Osteocyte (in vitro differentiated cells): Measurements from ENCODE around the gene NUDC. TPM values are rescaled to one million over a fixed set of nuclear protein-coding genes. Genes with fewer than 3 reads are reported as not detected.

Source experiments
- DNase-seq: peaks from one replicate; pipeline ENCODE4 v3.0.0; 2021; ENCODE audit warnings: mixed read lengths; ENCODE audit not compliant: unreplicated experiment; ENCODE audit errors: extremely low spot score
- H3K27ac Mint-ChIP-seq: one replicate; pipeline ENCODE4 v1.8.0; 2021; ENCODE audit warnings: mild to moderate bottlenecking, mixed read lengths; ENCODE audit not compliant: unreplicated experiment
- H3K27me3 Mint-ChIP-seq: one replicate; pipeline ENCODE4 v1.8.0; 2021; ENCODE audit warnings: mixed read lengths; ENCODE audit not compliant: unreplicated experiment
- H3K36me3 Mint-ChIP-seq: one replicate; pipeline ENCODE4 v1.8.0; 2021; ENCODE audit warnings: mixed read lengths; ENCODE audit not compliant: unreplicated experiment
- H3K4me1 Mint-ChIP-seq: one replicate; pipeline ENCODE4 v1.8.0; 2021; ENCODE audit warnings: mixed read lengths; ENCODE audit not compliant: unreplicated experiment
- H3K4me3 Mint-ChIP-seq: one replicate; pipeline ENCODE4 v1.8.0; 2021; ENCODE audit warnings: mild to moderate bottlenecking, moderate library complexity, mixed read lengths; ENCODE audit not compliant: unreplicated experiment
- H3K9me3 Mint-ChIP-seq: one replicate; pipeline ENCODE4 v1.8.0; 2021; ENCODE audit warnings: mixed read lengths; ENCODE audit not compliant: unreplicated experiment
- total RNA-seq: library from RNA; stranded (reverse); gene quantifications from 2 replicates; pipeline ENCODE4 v1.2.1, GENCODE V29; 2021
- TF ChIP-seq, protein P1 (sequence below): fragments of 200-600 bp; sonication (generic); IDR thresholded peaks from 2 replicates; pipeline ENCODE4 v1.5.0; 2021; ENCODE audit warnings: antibody characterized with exemption, mild to moderate bottlenecking, moderate library complexity

NUDC gene
- total RNA-seq, 1 donor from 2014 or later = 54.3 TPM

DNA sequence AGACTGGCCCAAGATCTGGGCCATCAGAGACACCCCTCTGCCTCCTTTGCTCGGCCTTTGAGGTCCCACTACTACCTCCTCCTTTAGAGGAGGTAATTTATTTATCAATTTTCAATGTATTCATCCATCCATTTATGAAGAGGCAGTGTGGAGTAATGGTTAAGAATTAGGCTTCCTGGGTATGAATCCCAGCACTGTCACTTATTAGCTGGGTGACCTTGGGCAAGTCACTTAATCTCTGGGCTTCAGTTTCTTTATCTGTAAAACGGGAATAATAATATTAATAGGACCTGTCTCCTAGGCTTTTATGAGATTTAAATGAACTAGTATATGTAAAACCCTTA, 9.4 kb upstream of the NUDC start:
- TF ChIP-seq, protein P1, sequence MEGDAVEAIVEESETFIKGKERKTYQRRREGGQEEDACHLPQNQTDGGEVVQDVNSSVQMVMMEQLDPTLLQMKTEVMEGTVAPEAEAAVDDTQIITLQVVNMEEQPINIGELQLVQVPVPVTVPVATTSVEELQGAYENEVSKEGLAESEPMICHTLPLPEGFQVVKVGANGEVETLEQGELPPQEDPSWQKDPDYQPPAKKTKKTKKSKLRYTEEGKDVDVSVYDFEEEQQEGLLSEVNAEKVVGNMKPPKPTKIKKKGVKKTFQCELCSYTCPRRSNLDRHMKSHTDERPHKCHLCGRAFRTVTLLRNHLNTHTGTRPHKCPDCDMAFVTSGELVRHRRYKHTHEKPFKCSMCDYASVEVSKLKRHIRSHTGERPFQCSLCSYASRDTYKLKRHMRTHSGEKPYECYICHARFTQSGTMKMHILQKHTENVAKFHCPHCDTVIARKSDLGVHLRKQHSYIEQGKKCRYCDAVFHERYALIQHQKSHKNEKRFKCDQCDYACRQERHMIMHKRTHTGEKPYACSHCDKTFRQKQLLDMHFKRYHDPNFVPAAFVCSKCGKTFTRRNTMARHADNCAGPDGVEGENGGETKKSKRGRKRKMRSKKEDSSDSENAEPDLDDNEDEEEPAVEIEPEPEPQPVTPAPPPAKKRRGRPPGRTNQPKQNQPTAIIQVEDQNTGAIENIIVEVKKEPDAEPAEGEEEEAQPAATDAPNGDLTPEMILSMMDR = no peak
- no peak for DNase-seq
- no peaks in the 10 kb centered on the region for H3K9me3 Mint-ChIP-seq
- peaks cover 3% of the 10 kb centered on the region for H3K27me3 Mint-ChIP-seq
- no peaks in the 10 kb centered on the region for H3K4me1 Mint-ChIP-seq
- no peak overlapping the region for H3K4me3 Mint-ChIP-seq
- no peaks in the 10 kb centered on the region for H3K36me3 Mint-ChIP-seq
- no peak overlapping the region for H3K27ac Mint-ChIP-seq

- no peak overlapping the region for H3K4me3 Mint-ChIP-seq
- no peak for DNase-seq
- H3K9me3 Mint-ChIP-seq = no peaks in the 10 kb centered on the region
- H3K4me1 Mint-ChIP-seq = no peaks in the 10 kb centered on the region
- H3K36me3 Mint-ChIP-seq = no peaks in the 10 kb centered on the region
- TF ChIP-seq, protein P1 = no peak
- peaks cover 3% of the 10 kb centered on the region for H3K27me3 Mint-ChIP-seq
- no peak overlapping the region for H3K27ac Mint-ChIP-seq
These were observed 8.2 kb upstream of the NUDC start for GRCh38 chr1:26913389-26913753.

DNA sequence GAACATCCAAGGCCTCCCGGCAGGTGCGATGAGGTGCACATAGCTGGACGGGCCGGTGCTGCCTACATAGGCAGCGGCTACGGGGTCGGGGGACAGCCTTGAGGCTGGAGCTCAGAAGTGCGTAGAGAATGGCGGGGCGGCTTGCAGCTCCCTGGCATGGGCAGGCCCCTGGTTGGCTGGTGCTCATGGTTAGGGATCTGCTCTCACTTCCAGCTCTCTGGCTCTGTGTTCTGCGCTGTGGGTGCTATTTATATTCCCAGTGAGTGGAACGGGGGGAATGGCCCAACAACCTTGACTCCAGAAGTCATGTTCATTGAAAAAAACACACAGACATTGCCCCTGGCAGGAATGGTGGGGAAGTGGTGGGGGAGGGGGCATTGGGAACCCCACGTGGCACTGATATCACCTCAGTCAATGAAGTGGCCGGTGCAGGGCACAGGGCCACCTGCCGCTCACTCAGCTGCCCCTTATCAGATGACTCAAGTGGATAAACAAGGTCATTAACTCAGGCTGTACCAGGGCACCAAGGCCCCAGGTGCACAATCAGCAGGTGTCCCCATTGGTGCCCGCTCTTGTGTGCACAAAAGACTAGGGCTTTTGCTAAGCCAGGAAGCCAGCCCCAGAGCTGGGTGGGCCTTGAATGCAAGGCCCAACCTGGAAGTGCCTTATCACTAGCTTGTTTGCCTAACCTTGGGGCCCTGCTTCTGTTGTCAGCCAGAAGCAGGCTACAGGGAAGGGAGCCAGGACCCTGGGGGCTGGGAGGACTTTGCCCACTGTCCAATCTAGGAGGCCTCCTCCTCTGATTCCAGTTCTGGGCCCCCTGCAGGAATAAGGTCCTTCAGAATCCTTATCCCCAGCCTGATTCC, 7.6 kb upstream of the NUDC start, which contains the start of gene NR0B2:
NR0B2 (minus strand) TSS at position 222 of the 866 bp plus-strand sequence; CDS start at position 187, 35 bp downstream.
- Mint-ChIP-seq H3K4me3 (no peak within 1 kb of the TSS), H3K4me1 (no peaks in the 10 kb centered on the region), H3K9me3 (no peaks in the 10 kb centered on the region), H3K27ac (no peak within 1 kb of the TSS), H3K27me3 (peaks cover 3% of the 10 kb centered on the region), H3K36me3 (no peaks in the 10 kb centered on the region)
- no peak for DNase-seq
- TF ChIP-seq, protein P1 = no peak

- Mint-ChIP-seq H3K4me3 (no peak overlapping the region), H3K4me1 (peaks cover under 1% of the 10 kb centered on the region), H3K9me3 (no peaks in the 10 kb centered on the region), H3K36me3 (no peaks in the 10 kb centered on the region), H3K27ac (no peak overlapping the region), H3K27me3 (peaks cover 3% of the 10 kb centered on the region)
- no peak for DNase-seq
- TF ChIP-seq, protein P1 = no peak
These were observed 6.2 kb upstream of the NUDC start for GRCh38 chr1:26915204-26915842.

- Mint-ChIP-seq H3K4me3 (peak overlapping the region; percentile 96), H3K9me3 (no peaks in the 10 kb centered on the region), H3K4me1 (peaks cover 25% of the 10 kb centered on the region), H3K36me3 (peaks cover 6% of the 10 kb centered on the region), H3K27me3 (no peaks in the 10 kb centered on the region), H3K27ac (peak overlapping the region; percentile 92)
- DNase-seq = no peak
- TF ChIP-seq, protein P1 = no peak
These were observed 410 bp upstream of the NUDC start for GRCh38 chr1:26921126-26921539.
